Thyroid gland (tissue), 4 donors: ENCODE measurements around the gene ULBP2. TPM values are rescaled to one million over a fixed set of nuclear protein-coding genes. Genes with fewer than 3 reads are reported as not detected.
"Not testable (repeated sequence)": the region's sequence is repeated elsewhere in the genome, so short reads cannot be mapped to it uniquely, and the experiment has no call there.

Experiments
- DNase-seq, 2 donors: peaks; one replicate each; pipeline ENCODE4 v3.0.0-alpha.2; 2019
- H3K27ac ChIP-seq, 3 donors: fragments of 200-600 bp; sonication (generic); 1 replicate in 2 of 3; 2 replicates in 1 of 3; pipeline ENCODE4 v1.5.1; 2016 to 2019; ENCODE audit warnings: mild to moderate bottlenecking in 1 of 3, moderate library complexity in 1 of 3
- H3K27me3 ChIP-seq: fragments of 200-600 bp; sonication (generic); one replicate; pipeline ENCODE4 v1.5.1; 2019
- H3K36me3 ChIP-seq, 2 donors: fragments of 200-600 bp; sonication (generic); one replicate each; pipeline ENCODE4 v1.5.1; 2016 to 2019
- H3K4me1 ChIP-seq, 2 donors: fragments of 200-600 bp; sonication (generic); one replicate each; pipeline ENCODE4 v1.5.1; 2017 to 2019
- H3K4me3 ChIP-seq, 3 donors: fragments of 200-600 bp; sonication (generic); replicated peaks in 1 of 3; 1 replicate in 2 of 3; 2 replicates in 1 of 3; pipeline ENCODE4 v1.5.1; 2016; ENCODE audit warnings: mild to moderate bottlenecking in 1 of 3
- H3K9me3 ChIP-seq: fragments of 200-600 bp; sonication (generic); one replicate; pipeline ENCODE4 v1.5.1; 2017
- CTCF ChIP-seq, 6 experiments: fragments of 200-600 bp in 3 of 6; fragments of 450-650 bp in 3 of 6; sonication (generic) in 3 of 6; IDR thresholded peaks; one replicate each; pipeline ENCODE4 v1.5.1; 2016 to 2019; ENCODE audit warnings: antibody characterized with exemption in 6 of 6, mild to moderate bottlenecking in 2 of 6, inconsistent platforms in 1 of 6, moderate library complexity in 1 of 6
- POLR2A ChIP-seq, 2 donors: fragments of 450-650 bp; IDR thresholded peaks; one replicate each; pipeline ENCODE4 v1.6.1; 2017; ENCODE audit warnings: antibody characterized with exemption in 2 of 2, mild to moderate bottlenecking in 2 of 2, moderate library complexity in 1 of 2
- WGBS, 2 donors: methylation state at CpG; one replicate each; pipeline ENCODE4 v1.1.5; 2017; 5-methylcytosine and 5-hydroxymethylcytosine counted together
- intact Hi-C: fragments of 100-400 bp; cut with DNase I; formaldehyde crosslinking; loops from one replicate; pipeline ENCODE4 v1.15.1; 2023
- total RNA-seq, 4 donors: library from RNA; depleted of rRNA; stranded (reverse); fragments of >200 nt; gene quantifications; one replicate each; pipeline ENCODE4 v1.2.3, GENCODE V29; 2016

Gene ULBP2
- total RNA-seq, 4 donors from 2014 or later = 0.78 to 1.5 TPM; not detected in 2

DNA sequence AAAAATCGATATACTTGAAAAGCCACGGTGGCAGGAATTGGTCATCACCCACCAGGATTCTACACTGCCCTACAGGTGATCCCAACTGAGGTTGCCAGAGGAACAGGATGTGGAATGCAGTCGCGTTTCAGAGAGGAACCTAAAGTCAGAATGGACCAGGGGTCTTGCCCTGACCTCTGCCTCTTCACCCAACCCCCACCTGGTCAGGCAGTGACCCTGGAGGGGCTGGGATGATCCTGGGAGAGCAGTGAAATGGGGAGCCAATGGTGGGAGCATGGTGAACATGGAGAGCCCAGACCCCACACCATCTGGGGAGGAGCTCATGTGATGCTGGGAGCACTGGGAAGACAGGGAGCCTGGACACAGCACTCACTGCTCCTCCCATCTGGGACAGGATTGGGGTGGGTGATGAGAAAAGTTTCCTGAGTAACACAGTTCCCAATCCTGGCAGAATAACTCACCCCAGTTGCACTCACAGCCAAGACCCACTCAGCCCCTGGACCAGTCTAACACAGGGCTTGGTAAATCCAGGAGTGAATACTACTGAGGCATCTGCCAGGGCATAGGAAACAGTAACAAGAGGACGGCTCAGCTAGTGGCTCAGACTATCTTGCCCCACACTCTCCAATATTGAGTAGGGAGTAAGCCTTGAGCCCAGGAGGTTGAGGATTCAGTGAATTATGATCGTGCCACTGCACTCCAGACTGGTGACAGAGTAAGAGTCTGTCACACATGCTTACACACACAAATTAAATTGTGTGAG is 1.7 kb upstream of the ULBP2 start:
- Histone ChIP-seq H3K4me3 (no peak overlapping the region), H3K27ac (no peak overlapping the region), H3K4me1 (peaks cover 16 to 20% of the 10 kb centered on the region in 2 donors), H3K27me3 (peaks cover 26% of the 10 kb centered on the region), H3K36me3 (no peaks in the 10 kb centered on the region), H3K9me3 (no peaks in the 10 kb centered on the region)
- TF ChIP-seq POLR2A (IDR thresholded peaks at IDR 0.05) (no peak), CTCF (IDR thresholded peaks at IDR 0.05) (no peak)
- intact Hi-C loops = loop anchor here (5.0 kb wide), 1 partner anchor 127 kb away; the partner anchor contains the start of gene ULBP3
- DNase-seq = no peak
- WGBS, 2 donors = 51 to 56% methylated on average over 6 of the region's 6 CpGs

DNA sequence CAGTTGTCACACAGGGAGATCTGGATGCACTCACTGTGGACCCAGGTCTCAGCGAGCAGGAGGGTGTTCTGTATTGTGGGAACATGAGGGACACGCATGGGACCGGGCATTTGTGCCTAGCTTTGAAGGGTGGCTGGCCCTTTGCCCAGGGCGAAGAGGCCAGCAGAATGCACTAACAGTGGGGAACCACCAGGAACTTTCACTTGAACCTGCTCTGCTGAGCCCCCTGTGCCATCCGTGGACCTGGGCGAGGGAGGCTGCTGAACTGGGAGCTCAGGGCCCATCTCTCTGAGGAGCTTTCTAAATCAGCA is 1.2 kb upstream of the ULBP2 start:
- Histone ChIP-seq H3K4me1 (peaks cover 16 to 20% of the 10 kb centered on the region in 2 donors), H3K36me3 (no peaks in the 10 kb centered on the region), H3K27ac (no peak overlapping the region), H3K9me3 (no peaks in the 10 kb centered on the region), H3K27me3 (peaks cover 26% of the 10 kb centered on the region), H3K4me3 (no peak overlapping the region)
- intact Hi-C loops = no loop called here
- 59 to 63% methylated on average over 6 of the region's 6 CpGs for WGBS, 2 donors
- DNase-seq = no peak
- TF ChIP-seq CTCF (IDR thresholded peaks at IDR 0.05) = no peak
- TF ChIP-seq POLR2A (IDR thresholded peaks at IDR 0.05) = no peak

DNA sequence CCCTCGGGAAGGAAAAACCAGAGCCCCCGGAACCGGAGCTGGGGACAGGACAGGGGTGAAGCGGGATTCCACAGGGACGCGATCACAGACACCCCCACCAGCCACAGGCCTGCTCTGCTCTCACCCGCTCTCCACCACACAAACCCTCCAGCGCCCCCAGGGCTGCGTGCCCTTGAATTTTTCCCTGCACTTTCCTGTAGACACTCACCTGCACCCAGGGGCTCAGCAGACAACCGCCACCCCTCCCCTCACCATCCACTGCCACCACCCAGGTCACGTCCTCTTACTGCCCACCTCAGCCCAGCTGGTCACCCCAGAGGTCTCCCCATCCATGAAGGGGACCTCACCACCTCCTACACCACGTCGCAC is 631 bp downstream of the ULBP2 start:
- Histone ChIP-seq H3K36me3 (no peaks in the 10 kb centered on the region), H3K27me3 (peaks cover 23% of the 10 kb centered on the region), H3K4me1 (peaks cover 16 to 20% of the 10 kb centered on the region in 2 donors), H3K27ac (no peak overlapping the region), H3K4me3 (peak overlapping the region in 1 of 3 donors; percentile 47), H3K9me3 (no peaks in the 10 kb centered on the region)
- no peak for TF ChIP-seq POLR2A (IDR thresholded peaks at IDR 0.05)
- TF ChIP-seq CTCF (IDR thresholded peaks at IDR 0.05) = no peak
- intact Hi-C loops = no loop called here
- WGBS, 2 donors = 28 to 33% methylated on average over 11 to 12 of the region's 13 CpGs
- DNase-seq = no peak

DNA sequence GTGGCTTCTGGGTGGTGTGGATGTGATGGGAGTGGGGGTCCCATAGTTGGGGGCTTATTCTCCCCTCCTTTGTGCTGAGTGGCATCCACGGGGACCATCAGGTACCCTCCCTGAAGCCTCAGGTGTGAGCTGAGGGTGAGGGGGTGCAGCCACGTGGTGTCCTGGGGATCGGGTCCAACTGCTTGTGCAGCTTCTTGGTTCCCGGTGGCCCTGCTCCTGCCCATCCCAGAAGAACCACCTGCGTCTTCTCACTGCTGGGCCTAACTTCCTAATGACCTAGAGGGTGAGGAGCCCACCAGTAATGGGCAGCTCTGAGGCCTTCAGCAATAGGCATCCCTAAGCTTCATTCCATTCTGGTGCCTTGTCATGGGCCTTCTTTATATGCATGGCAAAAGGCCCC is 1.5 kb downstream of the ULBP2 start:
- 75% methylated on average over 5 of the region's 5 CpGs; no CpG with 5 or more reads in 1 of the 2 donors for WGBS, 2 donors

GRCh38 chr6:149945276-149945675 is 3.5 kb downstream of the ULBP2 start:
- 87% methylated on average over 3 of the region's 6 CpGs for WGBS, 2 donors
- intact Hi-C loops, H3K36me3 ChIP-seq, DNase-seq, H3K4me3 ChIP-seq, H3K27ac ChIP-seq, H3K27me3 ChIP-seq, H3K4me1 ChIP-seq, H3K9me3 ChIP-seq: not testable (repeated sequence)

More for the DNA sequence above, 1.5 kb downstream of the ULBP2 start:
- H3K9me3 ChIP-seq, H3K27ac ChIP-seq, H3K36me3 ChIP-seq, DNase-seq, intact Hi-C loops, H3K4me3 ChIP-seq: not testable (repeated sequence)
- peaks cover 14 to 18% of the 10 kb centered on the region in 2 donors for H3K4me1 ChIP-seq
- peaks cover 20% of the 10 kb centered on the region for H3K27me3 ChIP-seq

- H3K4me3 ChIP-seq, DNase-seq, H3K27me3 ChIP-seq, H3K27ac ChIP-seq, H3K4me1 ChIP-seq, H3K36me3 ChIP-seq, intact Hi-C loops, H3K9me3 ChIP-seq: not testable (repeated sequence)
- WGBS, 2 donors = 71 to 75% methylated on average over 7 of the region's 7 CpGs
These were observed 4.8 kb downstream of the ULBP2 start for GRCh38 chr6:149946631-149947030.

GRCh38 chr6:149947533-149947932 is 5.7 kb downstream of the ULBP2 start:
- H3K27me3 ChIP-seq, DNase-seq, H3K4me1 ChIP-seq, H3K36me3 ChIP-seq, H3K4me3 ChIP-seq, intact Hi-C loops, H3K9me3 ChIP-seq, H3K27ac ChIP-seq: not testable (repeated sequence)
- WGBS, 2 donors = 100% methylated on average over 1 of the region's 1 CpG; no CpG with 5 or more reads in 1 of the 2 donors
